ENCODE results near the gene ARHGAP23. TPM values are rescaled to one million over a fixed set of nuclear protein-coding genes. Genes with fewer than 3 reads are reported as not detected.

Gene ARHGAP23
- polyA plus RNA-seq, 1 donor (not counting 4 experiments of a cell fraction or from before 2014, with no cell fraction given), result 6.1 TPM

DNA sequence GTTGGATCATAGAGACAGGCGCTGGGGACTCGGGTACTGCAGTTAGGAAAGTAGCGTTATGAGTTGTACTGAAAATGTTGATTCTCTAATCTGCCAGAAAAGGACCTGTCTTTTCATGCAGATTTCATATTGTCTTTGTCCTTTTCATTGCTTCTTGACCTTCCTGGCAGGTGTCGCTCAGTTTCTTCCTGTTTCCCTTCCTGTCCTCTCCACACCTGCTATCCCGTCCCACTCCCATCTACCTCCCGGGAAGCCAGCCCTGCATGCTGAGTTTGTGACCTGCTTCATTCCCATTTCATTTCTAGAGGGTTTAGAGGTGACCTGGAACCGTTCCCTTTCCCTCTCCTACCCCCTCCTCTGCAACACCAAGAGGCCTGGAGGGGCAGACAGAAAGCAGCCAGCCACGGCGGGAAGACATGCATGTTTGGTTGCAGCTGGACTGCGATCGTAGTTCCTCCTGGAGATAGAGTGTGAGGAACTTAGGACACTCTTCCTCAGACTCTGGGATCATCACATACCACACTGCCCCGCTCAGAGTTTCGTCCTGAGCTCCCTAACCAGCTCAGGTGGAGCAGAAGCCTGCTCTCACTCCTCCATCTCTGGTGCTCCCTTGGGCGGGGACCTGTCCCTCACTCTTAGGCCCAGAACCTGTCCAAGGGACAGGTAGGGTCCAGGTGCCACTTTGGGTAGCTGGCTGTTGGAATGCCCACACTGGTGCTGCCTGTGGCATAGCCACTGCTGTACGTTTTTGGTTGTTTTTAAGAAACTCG, 23.9 kb upstream of the ARHGAP23 start:
- no peak for DNase-seq (ENCODE audit: low read depth, low spot score)
- no peak overlapping the region for H3K4me3 ChIP-seq (ENCODE audit: control insufficient read depth in 2 of 3, extremely low read depth in 1 of 3, insufficient read depth in 2 of 3, low read depth in 1 of 3, low read length in 3 of 3)
- dilution Hi-C loops (cut with MboI; ENCODE audit: extremely low pct_ligation_motif_present, low sequenced_read_pairs), result no loop called here

DNA sequence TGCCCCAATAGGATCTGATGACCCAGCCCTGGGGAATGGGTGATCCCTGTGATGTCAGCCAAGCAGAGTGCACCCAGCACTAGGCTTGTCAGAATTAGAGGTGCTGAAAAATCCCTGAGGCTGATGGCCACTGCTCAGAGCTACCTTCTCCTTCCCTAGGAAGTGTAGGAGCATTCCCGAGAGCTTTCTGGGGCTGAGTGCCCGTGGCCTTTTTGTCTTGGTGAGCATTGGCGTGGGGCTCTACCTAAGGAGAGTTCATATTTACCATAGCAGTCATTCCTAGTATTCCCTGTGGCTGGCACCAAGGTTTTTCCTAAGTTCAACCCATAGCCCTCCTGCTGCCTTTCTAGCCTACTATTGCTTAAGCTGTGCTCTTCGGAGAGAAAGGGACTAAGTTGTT, 22.6 kb upstream of the ARHGAP23 start:
- Histone ChIP-seq H3K9me1 (ENCODE audit: control insufficient read depth, extremely low read depth, insufficient read depth, low read length) (no peaks in the 10 kb centered on the region), H3K9ac (ENCODE audit: control insufficient read depth, extremely low read depth, insufficient read depth, low read length) (no peak overlapping the region), H4K20me1 (ENCODE audit: control insufficient read depth, extremely low read depth, insufficient read depth, low read length) (no peaks in the 10 kb centered on the region), H3K79me2 (ENCODE audit: control insufficient read depth, insufficient read depth, low read length) (no peaks in the 10 kb centered on the region), H3K4me2 (ENCODE audit: control insufficient read depth, extremely low read depth, insufficient read depth, low read depth, low read length) (no peak overlapping the region), H3K27me3 (ENCODE audit: control insufficient read depth, extremely low read depth, insufficient read depth, low read length) (no peaks in the 10 kb centered on the region), H3K4me1 (ENCODE audit: control insufficient read depth, extremely low read depth, insufficient read depth, low read length) (no peaks in the 10 kb centered on the region), H2AFZ (ENCODE audit: control insufficient read depth, low read length) (no peak overlapping the region), H3K9me3 (ENCODE audit: control insufficient read depth, low read depth, low read length) (no peaks in the 10 kb centered on the region), H3K27ac (ENCODE audit: control insufficient read depth, insufficient read depth, low read length) (no peak overlapping the region), H3K4me3 (ENCODE audit: control insufficient read depth in 2 of 3, extremely low read depth in 1 of 3, insufficient read depth in 2 of 3, low read depth in 1 of 3, low read length in 3 of 3) (no peak overlapping the region), H3K36me3 (ENCODE audit: control insufficient read depth in 2 of 2, extremely low read depth in 1 of 2, insufficient read depth in 2 of 2, low read length in 2 of 2) (peaks cover 0 to 5% of the 10 kb centered on the region in 2 experiments)
- FAIRE-seq (no peak), DNase-seq (ENCODE audit: low read depth, low spot score) (no peak)
- TF ChIP-seq, protein P1, sequence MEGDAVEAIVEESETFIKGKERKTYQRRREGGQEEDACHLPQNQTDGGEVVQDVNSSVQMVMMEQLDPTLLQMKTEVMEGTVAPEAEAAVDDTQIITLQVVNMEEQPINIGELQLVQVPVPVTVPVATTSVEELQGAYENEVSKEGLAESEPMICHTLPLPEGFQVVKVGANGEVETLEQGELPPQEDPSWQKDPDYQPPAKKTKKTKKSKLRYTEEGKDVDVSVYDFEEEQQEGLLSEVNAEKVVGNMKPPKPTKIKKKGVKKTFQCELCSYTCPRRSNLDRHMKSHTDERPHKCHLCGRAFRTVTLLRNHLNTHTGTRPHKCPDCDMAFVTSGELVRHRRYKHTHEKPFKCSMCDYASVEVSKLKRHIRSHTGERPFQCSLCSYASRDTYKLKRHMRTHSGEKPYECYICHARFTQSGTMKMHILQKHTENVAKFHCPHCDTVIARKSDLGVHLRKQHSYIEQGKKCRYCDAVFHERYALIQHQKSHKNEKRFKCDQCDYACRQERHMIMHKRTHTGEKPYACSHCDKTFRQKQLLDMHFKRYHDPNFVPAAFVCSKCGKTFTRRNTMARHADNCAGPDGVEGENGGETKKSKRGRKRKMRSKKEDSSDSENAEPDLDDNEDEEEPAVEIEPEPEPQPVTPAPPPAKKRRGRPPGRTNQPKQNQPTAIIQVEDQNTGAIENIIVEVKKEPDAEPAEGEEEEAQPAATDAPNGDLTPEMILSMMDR (optimal IDR thresholded peaks at IDR 0.05 in 1 of 3, IDR thresholded peaks at IDR 0.05 in 1 of 3, conservative IDR thresholded peaks at IDR 0.05 in 1 of 3; ENCODE audit: extremely low read depth in 1 of 3, insufficient read depth in 2 of 3, low read length in 3 of 3), result no peak
- no peak for TF ChIP-seq EZH2 (IDR thresholded peaks at IDR 0.05; ENCODE audit: low read length)
- dilution Hi-C loops (cut with MboI; ENCODE audit: extremely low pct_ligation_motif_present, low sequenced_read_pairs), result no loop called here

More for the DNA sequence above, 23.9 kb upstream of the ARHGAP23 start:
- Histone ChIP-seq H3K4me2 (ENCODE audit: control insufficient read depth, extremely low read depth, insufficient read depth, low read depth, low read length) (no peak overlapping the region), H2AFZ (ENCODE audit: control insufficient read depth, low read length) (no peak overlapping the region), H4K20me1 (ENCODE audit: control insufficient read depth, extremely low read depth, insufficient read depth, low read length) (no peaks in the 10 kb centered on the region), H3K27ac (ENCODE audit: control insufficient read depth, insufficient read depth, low read length) (no peak overlapping the region), H3K9ac (ENCODE audit: control insufficient read depth, extremely low read depth, insufficient read depth, low read length) (no peak overlapping the region), H3K79me2 (ENCODE audit: control insufficient read depth, insufficient read depth, low read length) (no peaks in the 10 kb centered on the region), H3K36me3 (ENCODE audit: control insufficient read depth in 2 of 2, extremely low read depth in 1 of 2, insufficient read depth in 2 of 2, low read length in 2 of 2) (peaks cover 3 to 9% of the 10 kb centered on the region in 2 experiments), H3K9me3 (ENCODE audit: control insufficient read depth, low read depth, low read length) (no peaks in the 10 kb centered on the region), H3K4me1 (ENCODE audit: control insufficient read depth, extremely low read depth, insufficient read depth, low read length) (no peaks in the 10 kb centered on the region), H3K27me3 (ENCODE audit: control insufficient read depth, extremely low read depth, insufficient read depth, low read length) (no peaks in the 10 kb centered on the region), H3K9me1 (ENCODE audit: control insufficient read depth, extremely low read depth, insufficient read depth, low read length) (no peaks in the 10 kb centered on the region)
- FAIRE-seq, result no peak
- TF ChIP-seq, protein P1 (optimal IDR thresholded peaks at IDR 0.05 in 1 of 3, IDR thresholded peaks at IDR 0.05 in 1 of 3, conservative IDR thresholded peaks at IDR 0.05 in 1 of 3; ENCODE audit: extremely low read depth in 1 of 3, insufficient read depth in 2 of 3, low read length in 3 of 3), result no peak
- no peak for TF ChIP-seq EZH2 (IDR thresholded peaks at IDR 0.05; ENCODE audit: low read length)

Data from keratinocyte (primary cell).